Measurements from ENCODE around the gene CAMP.

Gene CAMP

DNA sequence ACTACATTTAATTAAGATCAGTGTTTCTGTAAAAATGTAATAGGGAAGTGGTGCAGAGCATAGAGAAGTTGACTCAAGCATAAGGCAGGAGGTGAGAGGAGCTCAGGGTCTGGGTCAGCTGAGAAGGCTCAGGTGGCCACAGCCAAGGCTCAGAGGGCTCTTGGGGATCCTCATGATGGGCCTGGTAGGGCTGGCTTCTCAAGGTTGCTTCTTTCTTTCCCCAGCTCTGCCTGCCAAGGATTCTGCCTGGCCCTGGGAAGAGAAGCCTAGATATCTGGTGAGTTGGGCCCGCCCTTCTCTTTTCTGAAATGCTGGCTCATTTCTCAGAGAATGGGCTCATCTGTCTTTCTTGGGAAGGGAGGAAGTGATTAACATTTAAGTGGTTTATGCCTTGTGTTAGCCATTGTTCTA lies 24.1 kb downstream of the CAMP start:
- no peak for FAIRE-seq

DNA sequence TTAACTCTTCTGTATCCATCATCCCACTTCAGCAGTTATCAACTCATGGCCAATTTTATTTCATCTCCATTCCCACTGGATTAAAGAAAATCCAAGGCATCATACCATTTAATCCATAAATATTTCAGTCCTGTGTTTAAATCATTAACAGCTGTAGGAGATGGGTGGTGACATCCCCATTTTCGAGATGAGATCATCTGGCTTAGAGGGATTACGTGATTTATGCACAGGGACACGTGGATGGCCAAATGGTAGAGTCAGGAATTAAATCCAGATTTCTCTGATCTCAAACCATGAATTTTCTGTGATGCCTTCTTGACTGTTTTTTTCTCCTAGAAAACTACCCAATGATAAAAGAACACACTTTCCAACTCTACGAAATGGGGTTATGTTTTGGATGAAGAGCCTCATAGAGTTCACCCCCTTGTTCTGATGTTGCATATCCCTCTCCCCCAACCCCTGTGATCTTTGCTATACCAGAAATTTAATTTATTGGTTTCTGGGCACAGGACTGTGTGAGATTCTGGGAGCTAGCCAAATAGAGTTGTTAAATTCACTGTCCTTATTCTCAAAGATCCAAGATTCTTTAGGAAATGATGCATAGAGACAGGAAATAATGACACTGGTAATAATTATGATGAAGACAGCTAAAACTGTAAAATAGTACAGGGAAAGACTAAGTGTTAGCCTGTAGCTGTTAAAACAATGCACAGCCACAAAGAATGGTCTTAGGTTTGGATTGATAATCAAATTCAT lies 25.0 kb downstream of the CAMP start:
- peak; percentile 82 for FAIRE-seq
- TF ChIP-seq, protein P1, sequence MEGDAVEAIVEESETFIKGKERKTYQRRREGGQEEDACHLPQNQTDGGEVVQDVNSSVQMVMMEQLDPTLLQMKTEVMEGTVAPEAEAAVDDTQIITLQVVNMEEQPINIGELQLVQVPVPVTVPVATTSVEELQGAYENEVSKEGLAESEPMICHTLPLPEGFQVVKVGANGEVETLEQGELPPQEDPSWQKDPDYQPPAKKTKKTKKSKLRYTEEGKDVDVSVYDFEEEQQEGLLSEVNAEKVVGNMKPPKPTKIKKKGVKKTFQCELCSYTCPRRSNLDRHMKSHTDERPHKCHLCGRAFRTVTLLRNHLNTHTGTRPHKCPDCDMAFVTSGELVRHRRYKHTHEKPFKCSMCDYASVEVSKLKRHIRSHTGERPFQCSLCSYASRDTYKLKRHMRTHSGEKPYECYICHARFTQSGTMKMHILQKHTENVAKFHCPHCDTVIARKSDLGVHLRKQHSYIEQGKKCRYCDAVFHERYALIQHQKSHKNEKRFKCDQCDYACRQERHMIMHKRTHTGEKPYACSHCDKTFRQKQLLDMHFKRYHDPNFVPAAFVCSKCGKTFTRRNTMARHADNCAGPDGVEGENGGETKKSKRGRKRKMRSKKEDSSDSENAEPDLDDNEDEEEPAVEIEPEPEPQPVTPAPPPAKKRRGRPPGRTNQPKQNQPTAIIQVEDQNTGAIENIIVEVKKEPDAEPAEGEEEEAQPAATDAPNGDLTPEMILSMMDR (IDR thresholded peaks at IDR 0.05; ENCODE audit: insufficient read depth, missing control alignments): no peak

More for the DNA sequence above, 24.1 kb downstream of the CAMP start:
- TF ChIP-seq, protein P1 (IDR thresholded peaks at IDR 0.05; ENCODE audit: insufficient read depth, missing control alignments): no peak
- DNase-seq (ENCODE audit: insufficient read length, low spot score): no peak

DNA sequence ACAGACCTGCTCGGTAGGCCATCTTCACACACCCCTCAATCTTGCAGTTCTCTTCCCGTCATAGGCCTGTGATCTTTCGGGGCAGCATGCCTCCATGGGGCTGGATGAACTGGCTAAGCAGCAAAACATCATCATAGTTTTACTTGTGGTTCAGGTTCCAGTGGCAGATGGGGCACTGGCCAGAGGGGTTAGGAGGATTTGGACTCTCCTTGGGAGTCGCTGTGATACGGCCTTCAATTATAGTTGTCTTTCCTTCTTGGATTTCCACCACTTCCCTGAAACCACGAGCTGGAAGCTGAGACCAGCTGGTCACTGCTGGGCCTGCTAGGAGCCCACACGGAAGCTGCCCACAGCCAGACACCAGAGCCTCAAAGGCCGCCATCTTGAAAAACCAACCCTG lies 33.3 kb downstream of the CAMP start:
- no peak for DNase-seq (ENCODE audit: insufficient read length, low spot score)
- no peak for FAIRE-seq
- TF ChIP-seq, protein P1 (IDR thresholded peaks at IDR 0.05; ENCODE audit: insufficient read depth, missing control alignments): no peak

More for the DNA sequence above, 25.0 kb downstream of the CAMP start:
- no peak for DNase-seq (ENCODE audit: insufficient read length, low spot score)

DNA sequence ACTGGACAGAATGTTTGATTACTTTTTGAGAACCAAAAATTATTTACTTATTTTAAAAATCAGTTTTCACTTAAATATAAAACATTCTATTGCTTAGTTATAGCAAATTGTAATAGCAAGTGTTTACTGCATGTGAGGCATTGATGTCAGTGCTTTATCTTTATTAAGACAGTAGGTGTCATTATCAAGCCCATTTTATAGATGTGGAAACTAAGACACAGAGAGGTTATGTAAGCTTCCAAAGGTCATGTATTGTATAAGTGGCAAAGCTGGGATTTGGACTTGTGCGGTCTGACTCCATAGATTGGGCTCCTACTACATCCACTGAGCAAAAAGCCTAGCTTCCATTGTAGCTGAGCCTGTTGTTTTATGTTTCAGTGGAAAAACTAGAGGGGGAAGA lies 35.2 kb downstream of the CAMP start:
- no peak for FAIRE-seq
- no peak for DNase-seq (ENCODE audit: insufficient read length, low spot score)
- TF ChIP-seq, protein P1 (IDR thresholded peaks at IDR 0.05; ENCODE audit: insufficient read depth, missing control alignments): no peak

DNA sequence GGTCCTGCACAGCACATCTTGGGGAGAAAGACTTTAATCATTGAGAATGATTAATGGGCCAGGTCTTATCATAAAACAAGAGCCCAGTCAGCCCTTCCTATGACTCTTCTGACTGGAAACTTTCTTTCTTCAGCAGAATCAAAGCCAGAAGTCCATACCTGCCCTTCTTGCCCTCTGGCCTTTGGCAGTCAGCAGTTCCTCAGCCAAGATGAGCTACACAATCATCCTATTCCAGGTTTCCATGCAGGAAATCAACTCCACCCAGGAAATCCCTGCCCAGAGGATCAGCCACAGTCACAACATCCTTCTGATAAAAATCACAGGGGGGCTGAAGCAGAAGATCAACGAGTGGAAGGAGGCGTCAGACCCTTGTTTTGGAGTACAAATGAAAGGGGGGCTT lies 44.5 kb downstream of the CAMP start:
- DNase-seq (ENCODE audit: insufficient read length, low spot score) (no peak), FAIRE-seq (no peak)
- TF ChIP-seq, protein P1 (IDR thresholded peaks at IDR 0.05; ENCODE audit: insufficient read depth, missing control alignments): no peak

DNA sequence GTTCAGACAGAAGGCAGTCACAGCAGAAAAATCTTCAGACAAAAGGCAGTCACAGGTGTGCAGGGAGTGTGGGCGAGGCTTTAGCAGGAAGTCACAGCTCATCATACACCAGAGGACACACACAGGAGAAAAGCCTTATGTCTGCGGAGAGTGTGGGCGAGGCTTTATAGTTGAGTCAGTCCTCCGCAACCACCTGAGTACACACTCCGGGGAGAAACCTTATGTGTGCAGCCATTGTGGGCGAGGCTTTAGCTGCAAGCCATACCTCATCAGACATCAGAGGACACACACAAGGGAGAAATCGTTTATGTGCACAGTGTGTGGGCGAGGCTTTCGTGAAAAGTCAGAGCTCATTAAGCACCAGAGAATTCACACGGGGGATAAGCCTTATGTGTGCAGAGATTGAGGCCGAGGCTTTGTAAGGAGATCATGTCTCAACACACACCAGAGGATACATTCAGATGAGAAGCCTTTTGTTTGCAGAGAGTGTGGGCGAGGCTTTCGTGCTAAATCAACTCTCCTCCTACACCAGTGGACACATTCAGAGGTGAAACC lies 45.2 kb downstream of the CAMP start:
- FAIRE-seq (no peak), DNase-seq (ENCODE audit: insufficient read length, low spot score) (no peak)
- TF ChIP-seq, protein P1 (IDR thresholded peaks at IDR 0.05; ENCODE audit: insufficient read depth, missing control alignments): no peak

DNA sequence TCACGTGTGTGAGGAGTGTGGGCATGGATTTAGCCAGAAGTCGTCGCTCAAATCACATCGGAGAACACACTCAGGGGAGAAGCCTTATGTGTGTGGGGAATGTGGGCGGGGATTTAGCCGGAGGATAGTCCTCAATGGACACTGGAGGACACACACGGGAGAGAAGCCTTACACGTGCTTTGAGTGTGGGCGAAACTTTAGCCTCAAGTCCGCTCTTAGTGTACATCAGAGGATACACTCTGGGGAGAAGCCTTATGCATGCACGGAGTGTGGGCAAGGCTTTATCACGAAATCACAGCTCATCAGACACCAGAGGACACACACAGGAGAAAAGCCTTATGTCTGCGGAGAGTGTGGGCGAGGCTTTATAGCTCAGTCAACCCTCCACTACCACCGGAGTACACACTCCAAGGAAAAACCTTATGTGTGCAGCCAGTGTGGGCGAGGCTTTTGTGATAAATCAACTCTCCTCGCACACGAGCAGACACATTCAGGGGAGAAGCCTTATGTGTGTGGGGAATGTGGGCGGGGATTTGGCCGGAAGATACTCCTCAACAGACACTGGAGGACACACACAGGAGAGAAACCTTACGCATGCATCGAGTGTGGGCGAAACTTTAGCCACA lies 45.8 kb downstream of the CAMP start:
- TF ChIP-seq, protein P1 (IDR thresholded peaks at IDR 0.05; ENCODE audit: insufficient read depth, missing control alignments): no peak
- FAIRE-seq (no peak), DNase-seq (ENCODE audit: insufficient read length, low spot score) (no peak)
